ENCODE data around the gene TNIP2.

TNIP2 gene, protein sequence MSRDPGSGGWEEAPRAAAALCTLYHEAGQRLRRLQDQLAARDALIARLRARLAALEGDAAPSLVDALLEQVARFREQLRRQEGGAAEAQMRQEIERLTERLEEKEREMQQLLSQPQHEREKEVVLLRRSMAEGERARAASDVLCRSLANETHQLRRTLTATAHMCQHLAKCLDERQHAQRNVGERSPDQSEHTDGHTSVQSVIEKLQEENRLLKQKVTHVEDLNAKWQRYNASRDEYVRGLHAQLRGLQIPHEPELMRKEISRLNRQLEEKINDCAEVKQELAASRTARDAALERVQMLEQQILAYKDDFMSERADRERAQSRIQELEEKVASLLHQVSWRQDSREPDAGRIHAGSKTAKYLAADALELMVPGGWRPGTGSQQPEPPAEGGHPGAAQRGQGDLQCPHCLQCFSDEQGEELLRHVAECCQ

DNA sequence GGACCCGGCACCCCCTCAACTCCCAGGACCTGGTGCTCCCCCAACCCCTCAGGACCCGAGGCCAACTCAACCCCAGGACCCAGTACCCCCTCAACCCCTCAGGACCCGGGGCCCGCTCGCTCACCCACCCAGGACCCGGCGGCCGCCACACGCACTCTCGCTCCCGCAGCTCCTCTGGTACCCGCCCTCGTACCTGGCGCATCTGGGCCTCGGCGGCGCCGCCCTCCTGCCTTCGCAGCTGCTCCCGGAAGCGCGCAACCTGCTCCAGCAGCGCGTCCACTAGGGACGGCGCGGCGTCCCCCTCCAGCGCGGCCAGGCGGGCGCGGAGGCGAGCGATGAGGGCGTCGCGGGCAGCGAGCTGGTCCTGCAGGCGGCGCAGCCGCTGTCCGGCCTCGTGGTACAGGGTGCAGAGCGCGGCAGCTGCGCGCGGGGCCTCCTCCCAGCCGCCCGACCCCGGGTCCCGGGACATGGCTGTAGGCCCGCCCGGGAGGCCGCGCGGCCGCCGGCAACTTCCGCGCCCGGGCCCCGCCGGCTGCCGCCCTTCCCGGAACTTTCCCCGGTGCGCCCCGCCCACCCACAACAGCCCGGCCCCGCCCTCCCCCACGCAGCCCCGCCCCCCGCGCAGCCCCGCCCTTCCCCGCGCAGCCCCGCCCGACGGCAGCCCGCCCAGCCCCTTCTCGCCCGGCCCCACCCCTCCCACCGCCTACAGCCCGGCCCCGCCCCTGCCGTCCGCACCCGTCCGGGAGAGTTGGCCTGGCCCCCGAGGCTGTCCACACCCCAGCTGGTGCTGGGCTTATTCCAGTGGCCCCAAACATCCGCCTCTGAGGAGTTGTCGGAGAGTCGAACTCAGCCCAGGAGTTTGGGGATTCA is at the start of gene TNIP2:
Gene TNIP2 (minus strand): TSS at position 516 of the 870 bp plus-strand sequence. CDS start 47 bp downstream, at position 469.
- peak; percentile 35 for DNase-seq

DNA sequence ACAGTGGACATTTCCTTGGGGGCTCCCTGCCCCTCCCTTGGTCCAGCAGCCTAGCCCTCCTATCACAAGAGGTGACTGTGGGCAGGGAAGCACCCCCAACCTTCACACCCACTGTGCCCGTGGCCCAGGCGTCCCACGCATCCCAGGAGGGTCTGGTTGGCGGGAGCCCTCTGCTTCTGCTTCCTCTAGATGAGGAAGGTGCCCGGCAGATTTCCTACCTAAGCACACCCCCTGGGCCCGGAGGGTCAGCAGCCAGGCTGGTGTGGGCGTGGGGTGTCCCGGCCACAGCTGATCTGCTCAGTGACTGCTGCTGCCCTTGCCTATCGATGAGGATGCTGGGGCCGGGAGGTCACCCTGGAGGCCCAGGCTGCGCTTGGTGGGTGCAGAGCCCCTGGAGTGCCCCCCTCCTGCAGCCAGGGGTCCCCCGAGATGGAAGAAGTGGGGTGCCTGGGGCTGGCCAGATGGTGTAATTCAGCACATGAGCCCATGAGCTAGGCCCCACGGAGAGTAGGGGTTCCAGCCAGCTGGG is 48.9 kb upstream of the TNIP2 start:
- no peak for DNase-seq

DNA sequence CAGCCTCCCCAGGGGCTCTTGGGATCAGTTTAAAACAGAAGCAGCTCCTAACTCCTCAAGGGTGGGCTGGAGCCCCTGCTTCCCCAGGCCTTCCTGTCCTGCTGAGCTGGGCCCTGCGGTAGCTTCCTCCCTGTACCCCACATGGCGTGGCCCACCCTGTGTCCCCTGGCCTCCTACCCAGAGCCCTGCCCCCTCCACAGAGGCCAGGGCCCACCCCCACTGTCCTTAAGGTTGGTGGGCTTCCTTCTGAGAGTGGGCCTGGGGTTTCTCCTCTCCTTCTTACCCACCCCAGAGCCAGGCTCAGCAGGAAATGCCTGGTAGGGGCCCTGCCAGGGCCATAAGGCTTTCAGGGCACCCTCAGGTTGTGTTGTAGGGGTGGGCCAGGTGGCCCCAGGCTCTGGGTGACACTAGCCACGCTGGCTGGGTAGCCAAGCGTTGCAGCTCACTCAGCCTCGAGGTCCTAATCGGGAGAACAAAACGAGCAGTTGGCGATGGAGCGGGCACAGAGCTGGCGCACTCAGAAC is 48.4 kb upstream of the TNIP2 start:
- DNase-seq = no peak

DNA sequence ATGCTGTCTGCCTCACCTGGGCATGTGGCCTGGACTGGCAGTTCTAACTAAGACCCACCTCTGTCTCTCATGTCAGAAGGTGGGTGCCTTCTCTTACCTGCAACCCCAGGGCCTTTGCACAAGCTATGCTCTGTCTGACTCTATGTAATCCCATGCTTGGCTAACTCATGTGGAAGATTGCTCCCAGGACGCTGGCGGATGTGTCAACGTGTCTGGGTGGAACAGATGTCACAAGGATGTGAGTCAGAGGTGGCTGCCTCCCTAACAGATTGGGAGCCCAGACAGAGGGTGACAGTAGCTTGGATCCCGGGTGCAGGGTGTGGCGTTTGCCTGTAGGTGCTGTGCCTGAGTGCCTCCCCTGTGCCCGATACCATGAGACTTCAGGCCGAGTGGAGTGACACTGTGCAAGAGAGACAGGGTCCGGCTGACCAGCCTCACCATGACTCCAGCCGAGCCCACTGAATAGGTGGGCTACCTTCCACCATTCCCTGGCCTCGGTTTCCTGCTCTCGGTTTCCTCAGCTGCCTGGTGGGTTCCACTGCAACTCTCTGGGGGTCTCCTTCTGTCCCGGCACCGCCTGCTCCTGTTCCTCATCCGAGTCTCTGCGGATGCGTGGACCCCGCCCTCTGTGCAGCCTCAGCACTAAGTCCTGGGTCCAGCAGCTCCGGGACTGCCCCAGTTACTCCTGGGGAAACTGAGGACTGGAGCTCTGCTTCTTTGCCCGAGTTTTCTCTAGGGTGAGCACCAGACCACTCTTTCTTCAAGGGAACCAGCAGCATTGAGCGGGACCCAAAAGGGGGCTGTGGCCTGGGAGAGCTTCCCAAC is 47.7 kb upstream of the TNIP2 start:
- DNase-seq = peak; percentile 72

DNA sequence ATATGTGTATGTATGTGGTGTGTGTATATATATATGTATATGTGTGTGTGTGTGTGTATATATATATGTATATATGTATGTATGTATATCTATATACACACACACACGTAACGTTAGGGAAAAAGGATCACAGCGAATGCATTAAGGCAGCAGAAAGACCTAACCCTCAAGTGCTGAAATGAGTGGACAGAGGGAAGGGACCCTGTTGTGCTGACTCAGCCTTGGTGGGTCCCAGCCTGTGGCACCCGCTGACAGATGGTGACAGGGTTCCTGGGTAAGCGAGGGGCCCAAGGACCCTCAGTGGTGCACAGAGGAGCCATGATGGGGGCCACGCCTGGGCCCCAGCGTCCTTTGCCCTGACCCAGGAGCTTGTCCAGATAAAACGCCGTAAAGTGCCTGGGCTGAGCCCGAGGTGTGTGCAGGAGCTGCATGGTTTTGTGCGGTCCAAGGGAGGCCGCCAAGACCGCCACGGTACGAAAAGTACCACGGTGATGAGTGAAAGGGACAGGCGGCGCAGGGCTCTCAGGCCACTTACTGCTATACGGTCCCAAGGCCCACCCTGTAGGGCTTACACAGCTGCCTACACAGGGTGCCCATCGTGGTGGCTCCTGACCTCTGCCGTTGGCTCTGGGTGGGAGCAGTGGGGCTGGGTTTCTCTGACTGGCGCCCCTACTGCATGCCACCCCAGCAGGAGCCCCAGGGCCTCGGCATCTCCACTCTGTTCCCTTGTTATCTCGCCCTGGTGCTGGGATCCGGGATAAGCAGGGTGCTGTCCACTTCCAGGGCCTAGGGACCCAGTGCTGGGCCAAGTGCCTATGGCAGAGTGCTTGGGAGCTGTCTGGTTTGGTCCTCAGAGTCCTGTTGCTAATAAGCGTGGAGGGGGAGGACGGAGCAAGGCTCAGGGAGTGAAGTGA is 46.7 kb upstream of the TNIP2 start:
- no peak for DNase-seq

DNA sequence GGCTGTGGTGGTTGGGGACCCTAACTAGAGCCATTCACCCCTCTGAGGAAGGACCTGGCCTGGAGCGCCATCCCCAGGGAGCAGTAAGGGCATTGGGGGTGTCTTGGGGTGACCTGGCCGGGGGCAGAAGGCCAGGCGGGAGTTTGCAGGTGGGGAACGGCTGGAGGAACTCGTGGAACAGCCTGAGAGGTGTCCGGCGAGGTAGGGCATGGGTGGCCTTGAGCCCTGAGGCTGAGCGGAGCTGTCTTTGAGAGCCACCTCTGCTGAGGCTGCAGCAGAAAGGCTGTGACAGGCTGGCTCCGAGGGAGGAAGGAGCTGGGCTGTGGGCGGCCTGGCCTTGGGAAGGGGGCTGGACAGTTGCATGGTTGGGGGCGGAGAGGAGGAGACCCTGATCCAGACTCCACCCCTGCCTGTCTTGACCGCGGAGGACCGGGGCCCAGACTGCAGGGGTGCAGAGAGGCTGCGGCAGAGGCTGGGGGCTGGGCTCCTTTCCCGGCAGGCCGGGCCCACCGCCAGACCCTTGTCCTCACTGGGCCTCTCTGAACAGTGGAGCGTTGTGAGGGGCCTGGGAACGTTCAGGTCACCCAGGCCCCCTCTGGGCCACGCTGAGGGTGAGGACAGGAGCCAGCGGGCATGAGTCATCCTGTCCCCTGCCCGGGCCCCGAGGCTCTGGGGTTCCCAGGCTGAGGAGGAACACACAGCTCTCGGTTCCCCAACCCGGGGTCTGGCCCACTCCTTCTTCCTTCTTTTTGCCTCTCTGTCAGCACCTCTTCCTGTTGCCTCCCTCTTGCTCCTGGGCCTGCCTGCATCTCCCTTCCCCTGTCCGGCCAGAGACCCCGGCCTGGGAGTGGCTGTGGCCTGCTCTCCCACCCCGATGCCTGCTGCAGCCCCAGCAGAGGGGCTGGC is 44.8 kb upstream of the TNIP2 start:
- DNase-seq = no peak

DNA sequence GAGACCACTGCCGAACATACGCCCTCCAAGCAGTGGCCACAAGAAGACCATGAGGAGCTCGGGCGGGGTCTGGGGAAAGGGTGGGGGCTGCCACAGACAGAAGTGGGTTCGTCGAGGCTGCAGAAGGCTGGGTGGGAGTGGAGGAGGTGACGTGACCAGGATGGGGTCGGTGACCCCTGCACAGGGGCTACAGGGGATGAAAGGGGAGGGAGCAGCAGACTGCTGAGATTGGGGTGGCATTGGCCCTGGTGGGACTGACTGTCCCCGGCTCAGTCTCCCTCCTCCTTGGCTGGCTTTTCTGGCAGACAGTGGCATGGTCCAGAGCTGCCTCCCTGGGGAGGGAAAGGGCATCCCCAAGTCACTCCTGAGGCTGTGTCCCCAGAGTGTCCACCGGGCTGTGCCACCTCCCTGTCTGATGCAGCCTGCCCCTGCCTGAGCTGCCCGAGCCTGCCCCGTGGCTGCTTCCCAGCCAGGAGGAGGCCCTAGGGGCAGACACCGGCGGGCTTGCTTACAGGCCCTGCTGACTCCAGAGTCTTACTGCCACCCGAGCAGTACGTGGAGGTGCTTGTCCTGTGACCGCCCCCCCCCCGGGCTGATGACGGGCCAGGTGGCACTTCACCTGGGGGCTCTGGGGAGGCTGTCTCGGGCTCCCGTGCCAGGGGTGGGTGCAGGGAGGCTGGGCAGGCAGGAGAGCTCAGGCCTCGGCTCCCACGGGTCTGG is 44.0 kb upstream of the TNIP2 start:
- DNase-seq = no peak

DNA sequence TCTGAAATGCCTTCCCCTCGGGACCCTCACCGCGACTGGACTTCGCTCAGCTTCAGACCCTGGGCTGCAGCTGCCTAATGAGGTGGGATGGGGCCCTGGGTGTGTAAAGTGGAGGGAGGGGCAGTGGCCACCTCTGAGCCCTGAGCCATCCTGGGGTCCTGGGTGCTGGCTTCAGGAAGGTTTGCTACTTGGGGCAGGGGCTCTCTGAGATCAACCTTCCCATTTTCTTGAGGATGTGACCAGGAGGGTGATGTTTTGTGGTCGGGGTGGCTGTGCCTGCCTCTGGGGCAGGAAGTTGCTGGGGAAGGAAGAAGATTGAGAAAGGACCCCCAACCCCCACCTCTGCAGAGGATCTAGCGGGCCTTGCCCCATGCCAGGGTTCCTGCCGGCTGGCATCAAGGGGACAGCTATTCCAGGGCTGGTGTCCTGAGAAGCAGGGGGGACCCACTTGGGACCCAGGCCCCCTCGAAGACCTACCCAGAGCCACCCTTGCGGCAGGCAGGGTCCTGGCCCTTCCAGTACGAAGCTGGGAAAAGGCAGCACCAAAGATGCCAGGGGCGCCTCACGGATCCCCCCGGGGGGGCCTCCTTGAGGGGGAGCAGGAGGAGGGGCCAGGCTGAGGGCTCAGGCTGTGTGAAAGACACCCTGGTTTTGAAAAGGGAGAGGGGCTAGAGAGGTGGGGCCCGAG is 43.2 kb upstream of the TNIP2 start:
- no peak for DNase-seq

DNA sequence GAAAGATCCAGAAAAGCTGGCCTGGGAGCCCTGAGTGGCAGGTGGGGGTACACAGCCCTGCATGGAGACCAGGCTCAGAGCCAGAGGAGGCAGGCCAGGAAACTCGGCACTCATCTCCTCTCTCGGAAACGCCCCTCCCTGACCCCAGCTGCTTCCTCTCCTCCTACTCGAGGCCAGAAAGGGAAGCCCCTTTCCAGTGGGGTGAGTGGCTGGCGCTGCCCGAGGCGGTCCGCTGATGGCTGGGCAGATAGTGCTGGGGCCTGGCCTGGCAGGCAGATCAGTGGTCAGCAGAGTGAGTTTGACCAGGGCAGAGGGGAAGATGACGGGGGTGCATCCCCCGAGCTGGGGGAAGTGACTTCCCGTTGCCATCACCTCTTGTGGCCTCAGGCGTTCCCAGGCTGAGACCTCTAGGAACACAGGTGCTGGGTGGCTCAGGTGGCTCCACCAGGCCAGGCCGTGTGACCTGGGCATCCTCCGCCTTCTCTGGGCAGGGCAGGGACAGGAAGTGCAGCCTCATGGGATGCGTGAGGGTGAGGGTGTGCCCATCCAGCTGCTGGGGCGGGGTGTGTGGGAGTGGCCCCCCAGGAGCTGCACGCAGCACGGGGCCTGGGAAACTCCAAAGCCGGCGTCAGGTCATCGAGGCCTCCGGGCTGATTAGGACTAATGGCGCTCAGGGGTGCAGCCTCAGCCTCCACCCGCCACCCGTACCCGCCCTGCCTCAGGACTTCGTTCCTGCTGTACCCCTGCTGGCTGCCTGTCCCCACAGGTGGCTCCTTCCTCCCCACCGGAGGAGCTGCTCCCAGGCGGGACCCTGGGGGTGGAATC is 42.5 kb upstream of the TNIP2 start:
- DNase-seq = no peak

DNA sequence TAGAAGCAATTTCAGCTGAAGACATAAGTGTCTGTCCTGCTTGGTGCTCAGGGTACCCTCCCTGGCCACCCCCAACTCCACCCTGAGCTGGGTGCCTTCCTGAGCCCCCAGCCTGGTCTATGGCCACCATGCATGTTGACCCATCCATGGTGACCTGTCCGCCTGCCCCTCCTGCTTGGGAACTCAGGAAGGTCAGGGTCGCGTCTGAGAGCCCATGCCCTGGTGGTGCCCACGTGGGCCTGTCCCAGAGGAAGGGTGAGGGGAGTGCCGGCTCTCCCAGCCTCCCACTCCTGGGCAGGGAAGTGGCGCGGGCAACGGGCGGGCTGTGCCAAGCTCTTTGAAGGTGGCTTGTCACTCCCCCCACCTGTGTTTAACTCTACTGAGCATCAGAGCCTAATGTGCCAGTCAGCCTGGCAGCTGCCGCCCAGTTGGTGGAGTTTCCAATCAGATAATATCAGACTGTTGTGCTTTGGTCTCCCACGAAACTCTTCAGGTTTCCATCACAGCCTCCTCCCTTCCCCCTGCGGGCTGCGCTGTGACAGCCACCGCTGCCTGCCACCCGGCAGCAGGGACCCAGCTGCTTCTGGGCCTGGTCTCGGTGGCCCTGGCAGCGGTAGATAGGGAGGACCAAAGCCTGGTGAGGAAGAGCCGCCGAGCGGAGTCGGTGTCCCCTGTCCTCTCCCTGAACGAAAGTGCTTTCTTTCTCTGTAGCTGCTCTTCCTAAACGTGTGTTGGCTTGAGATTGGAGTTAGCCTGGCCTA is 41.6 kb upstream of the TNIP2 start:
- DNase-seq = peak; percentile 8

DNA sequence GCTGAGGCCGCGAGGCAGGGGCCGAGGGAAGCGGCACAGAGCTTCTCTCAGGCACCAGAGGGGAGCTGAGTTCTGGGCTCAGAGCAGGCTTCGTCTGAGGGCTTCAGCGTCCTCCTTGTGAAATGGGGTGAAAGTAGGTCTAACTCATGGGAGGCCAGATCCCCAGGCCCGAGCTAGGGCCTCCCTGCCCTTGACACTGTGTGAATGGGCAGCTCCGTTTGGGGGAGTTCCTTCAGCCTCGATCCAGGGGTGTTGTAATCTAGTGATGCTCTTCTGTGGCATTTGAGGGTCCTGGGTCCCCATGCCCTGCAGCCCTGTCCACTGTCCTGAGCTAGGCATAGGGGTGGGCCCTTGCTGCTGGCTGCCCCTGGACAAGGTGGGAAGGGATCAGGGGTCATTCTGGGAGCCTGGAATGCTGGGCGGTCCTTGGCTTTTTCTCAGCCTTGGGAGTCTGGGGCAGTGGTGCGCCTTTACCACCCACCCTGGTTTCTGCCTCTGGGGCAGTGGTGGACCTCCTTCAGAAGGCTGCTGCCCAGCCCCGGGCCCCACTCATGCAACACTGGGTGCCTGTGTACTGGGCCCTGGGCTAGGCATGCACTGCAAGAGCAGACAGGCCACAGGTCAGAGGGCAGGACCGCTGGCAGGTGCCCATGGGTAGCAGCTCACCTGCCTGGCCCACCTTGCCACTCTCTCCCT is 40.9 kb upstream of the TNIP2 start:
- DNase-seq = no peak

DNA sequence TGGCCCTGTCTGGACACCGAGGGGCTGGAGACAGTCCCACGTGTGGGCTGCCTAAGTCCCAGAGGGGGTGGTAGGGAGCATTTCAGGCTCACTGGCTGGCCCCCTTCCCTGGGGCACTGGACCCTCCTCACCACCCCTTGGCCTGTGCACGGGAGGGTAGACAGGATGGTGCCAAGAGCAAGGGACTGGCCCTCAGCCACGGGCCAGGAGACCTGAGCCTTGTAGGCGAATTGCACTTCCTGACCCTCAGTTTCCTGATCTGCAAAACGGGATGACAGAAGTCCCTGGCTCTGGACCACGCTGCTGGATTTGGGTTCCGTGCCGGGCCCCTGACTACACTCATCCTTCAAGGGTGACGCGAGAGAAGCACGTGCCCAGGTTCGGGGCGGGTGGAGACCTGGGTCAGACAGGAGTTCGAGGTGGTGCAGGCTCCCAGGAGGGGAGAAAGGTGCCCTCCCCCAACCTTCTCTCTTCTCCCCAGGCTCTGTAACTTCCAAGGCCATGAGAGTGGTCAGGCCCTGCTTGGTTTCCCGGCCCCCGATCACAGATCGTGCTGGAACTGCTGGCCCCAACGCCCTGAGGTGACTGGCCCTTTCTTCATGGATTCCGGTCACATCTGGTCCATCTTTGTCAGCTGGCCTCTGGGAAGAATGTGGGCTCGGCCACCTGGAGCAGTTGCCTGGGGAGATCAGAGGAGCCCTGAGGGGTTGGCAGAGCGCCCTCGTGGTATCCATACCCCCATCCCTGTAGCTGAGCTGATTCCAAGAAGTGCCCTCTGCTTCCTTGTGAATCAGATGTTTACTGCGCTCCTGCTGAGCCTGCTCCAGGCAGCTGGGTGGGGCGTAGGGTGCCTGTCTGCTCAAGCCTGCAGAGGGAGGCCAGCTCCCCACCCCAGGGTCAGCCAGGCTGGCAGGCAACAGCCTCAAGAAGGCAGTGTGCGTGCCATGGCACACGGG is 40.0 kb upstream of the TNIP2 start:
- no peak for DNase-seq

DNA sequence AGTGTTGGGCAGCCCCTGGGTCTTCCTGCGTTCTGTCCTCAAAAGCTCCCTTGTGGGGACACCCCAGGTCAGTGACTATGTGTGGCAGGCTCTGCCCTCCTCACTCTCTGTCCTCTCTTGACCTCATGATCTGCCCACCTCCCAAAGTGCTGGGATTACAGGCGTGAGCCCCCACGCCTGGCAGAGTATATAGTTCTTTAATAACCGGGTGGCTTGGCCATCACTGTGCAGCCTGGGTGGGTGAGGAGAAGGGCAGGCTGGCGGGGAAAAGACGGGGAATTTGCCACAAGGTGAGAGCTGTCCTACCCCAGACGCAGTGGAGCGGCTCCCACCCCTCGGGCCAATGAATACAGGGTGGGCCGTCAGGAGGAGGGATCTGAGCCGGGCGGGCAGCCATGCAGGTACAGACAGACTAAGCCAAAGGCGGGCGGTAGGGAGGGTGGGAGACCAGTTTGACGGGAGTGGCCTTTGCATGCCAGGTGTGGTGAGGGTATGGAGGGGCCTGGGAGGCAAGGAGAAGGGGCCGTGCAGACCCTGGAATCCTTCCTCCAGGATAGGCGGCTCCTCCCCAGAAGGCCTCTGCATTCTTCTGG is 39.3 kb upstream of the TNIP2 start:
- DNase-seq = no peak

DNA sequence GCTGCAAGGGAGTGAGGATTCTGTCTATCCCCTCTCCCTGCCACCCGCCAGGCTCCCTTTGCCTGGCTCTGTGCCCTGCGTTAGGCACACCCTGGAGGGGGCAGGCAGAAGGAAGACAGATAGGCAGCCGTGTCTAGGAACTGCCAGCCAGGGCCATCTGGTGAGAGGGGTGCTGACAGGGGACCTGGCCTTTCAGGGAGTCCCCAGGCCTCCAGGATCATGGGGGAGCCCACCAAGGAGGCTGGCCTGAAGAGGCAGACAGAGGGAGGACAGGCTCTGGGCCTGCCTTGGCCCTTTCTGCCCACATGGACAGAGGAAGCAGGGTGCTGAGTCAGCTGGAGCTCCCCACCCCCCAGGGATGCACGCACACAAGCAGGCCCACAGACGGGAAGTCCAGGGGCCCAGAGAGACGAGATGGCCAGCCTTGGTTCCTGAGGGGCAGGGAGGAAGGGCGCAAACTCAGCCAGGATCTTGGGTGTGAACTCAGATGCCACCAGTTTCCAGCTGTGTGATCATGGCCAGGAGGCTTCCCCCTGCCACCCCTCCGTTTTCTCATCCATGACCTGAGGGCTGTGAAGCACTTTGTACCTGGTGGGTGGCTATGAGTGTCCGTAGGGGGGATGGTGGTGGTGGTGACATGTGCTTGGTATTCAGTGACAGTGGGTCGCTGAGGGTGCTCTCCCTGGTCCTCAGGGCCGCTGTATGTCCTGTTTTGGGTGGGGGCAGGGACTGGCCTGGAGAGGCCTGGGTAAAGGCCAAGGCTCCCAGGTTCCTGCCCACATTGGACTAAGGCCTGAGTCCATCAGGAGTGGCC is 38.6 kb upstream of the TNIP2 start:
- DNase-seq = peak; percentile 54

All from NCI-H2171 treated with DMSO at 0.1 percent for 48 hours (cell line).